ENCODE measurements around the gene MLF1.

DNA sequence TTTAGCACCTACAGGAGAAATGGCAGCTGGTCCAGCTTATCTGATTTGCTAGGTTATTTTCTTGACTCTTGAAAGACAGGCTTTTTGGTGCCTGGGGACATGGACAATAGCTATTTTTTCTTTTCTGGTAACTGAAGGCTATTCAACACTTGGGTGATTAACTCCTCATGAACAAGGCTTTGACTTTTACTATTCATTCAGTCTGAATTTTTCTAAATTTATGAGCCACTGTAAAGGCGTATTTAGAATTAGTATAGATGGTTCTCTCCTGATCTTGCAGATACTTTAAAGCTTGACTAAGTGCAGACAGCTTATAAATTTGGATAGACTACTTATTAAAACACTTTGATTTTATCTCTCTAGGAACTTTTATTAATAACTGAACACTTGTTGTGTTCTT is 54.9 kb downstream of the MLF1 start:
- no peak for TF ChIP-seq POLR2AphosphoS5 (IDR thresholded peaks at IDR 0.05)
- TF ChIP-seq EZH2 (IDR thresholded peaks at IDR 0.05; ENCODE audit: borderline replicate concordance, insufficient read depth, low read length, poor library complexity, severe bottlenecking) = no peak
- TF ChIP-seq EP300 (conservative IDR thresholded peaks at IDR 0.05; ENCODE audit: poor library complexity, severe bottlenecking) = no peak
- TF ChIP-seq, protein P1, sequence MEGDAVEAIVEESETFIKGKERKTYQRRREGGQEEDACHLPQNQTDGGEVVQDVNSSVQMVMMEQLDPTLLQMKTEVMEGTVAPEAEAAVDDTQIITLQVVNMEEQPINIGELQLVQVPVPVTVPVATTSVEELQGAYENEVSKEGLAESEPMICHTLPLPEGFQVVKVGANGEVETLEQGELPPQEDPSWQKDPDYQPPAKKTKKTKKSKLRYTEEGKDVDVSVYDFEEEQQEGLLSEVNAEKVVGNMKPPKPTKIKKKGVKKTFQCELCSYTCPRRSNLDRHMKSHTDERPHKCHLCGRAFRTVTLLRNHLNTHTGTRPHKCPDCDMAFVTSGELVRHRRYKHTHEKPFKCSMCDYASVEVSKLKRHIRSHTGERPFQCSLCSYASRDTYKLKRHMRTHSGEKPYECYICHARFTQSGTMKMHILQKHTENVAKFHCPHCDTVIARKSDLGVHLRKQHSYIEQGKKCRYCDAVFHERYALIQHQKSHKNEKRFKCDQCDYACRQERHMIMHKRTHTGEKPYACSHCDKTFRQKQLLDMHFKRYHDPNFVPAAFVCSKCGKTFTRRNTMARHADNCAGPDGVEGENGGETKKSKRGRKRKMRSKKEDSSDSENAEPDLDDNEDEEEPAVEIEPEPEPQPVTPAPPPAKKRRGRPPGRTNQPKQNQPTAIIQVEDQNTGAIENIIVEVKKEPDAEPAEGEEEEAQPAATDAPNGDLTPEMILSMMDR (IDR thresholded peaks at IDR 0.05; ENCODE audit: poor library complexity, severe bottlenecking) = no peak
- TF ChIP-seq, protein P2, sequence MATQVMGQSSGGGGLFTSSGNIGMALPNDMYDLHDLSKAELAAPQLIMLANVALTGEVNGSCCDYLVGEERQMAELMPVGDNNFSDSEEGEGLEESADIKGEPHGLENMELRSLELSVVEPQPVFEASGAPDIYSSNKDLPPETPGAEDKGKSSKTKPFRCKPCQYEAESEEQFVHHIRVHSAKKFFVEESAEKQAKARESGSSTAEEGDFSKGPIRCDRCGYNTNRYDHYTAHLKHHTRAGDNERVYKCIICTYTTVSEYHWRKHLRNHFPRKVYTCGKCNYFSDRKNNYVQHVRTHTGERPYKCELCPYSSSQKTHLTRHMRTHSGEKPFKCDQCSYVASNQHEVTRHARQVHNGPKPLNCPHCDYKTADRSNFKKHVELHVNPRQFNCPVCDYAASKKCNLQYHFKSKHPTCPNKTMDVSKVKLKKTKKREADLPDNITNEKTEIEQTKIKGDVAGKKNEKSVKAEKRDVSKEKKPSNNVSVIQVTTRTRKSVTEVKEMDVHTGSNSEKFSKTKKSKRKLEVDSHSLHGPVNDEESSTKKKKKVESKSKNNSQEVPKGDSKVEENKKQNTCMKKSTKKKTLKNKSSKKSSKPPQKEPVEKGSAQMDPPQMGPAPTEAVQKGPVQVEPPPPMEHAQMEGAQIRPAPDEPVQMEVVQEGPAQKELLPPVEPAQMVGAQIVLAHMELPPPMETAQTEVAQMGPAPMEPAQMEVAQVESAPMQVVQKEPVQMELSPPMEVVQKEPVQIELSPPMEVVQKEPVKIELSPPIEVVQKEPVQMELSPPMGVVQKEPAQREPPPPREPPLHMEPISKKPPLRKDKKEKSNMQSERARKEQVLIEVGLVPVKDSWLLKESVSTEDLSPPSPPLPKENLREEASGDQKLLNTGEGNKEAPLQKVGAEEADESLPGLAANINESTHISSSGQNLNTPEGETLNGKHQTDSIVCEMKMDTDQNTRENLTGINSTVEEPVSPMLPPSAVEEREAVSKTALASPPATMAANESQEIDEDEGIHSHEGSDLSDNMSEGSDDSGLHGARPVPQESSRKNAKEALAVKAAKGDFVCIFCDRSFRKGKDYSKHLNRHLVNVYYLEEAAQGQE (IDR thresholded peaks at IDR 0.05; ENCODE audit: borderline replicate concordance) = no peak
- TF ChIP-seq MXI1 (conservative IDR thresholded peaks at IDR 0.05; ENCODE audit: poor library complexity, severe bottlenecking) = no peak
- TF ChIP-seq RAD21 (conservative IDR thresholded peaks at IDR 0.05) = no peak
